HepG2 (cell line): ENCODE measurements around the gene ZC3H13. TPM values are rescaled to one million over a fixed set of nuclear protein-coding genes. Genes with fewer than 3 reads are reported as not detected.

Experiments used
- ATAC-seq: fragments of 200-7000 bp; cut with Tn5 transposase; 3 replicates; pipeline ENCODE4 v1.9.1; 2020; ENCODE audit warnings: mild to moderate bottlenecking, moderate library complexity
- BruUV-seq: library from RNA; stranded (reverse); fragments of 400-500 nt; replicated peaks from 2 replicates; lab custom pipeline; 2021; lab: Mats Ljungman, UMichigan
- CTCF ChIA-PET: fragments of 300-600 bp; formaldehyde crosslinking; extraction: SDS; loops from one replicate; lab custom pipeline; 2021; ENCODE audit warnings: low total read pairs, inconsistent platforms, low intra/inter-chr PET ratio; lab: Yijun Ruan, JAX
- POLR2A ChIA-PET: fragments of 350-600 bp; sonication (Branson Sonifier 250); formaldehyde crosslinking; loops from one replicate; lab custom pipeline; 2020; ENCODE audit warnings: antibody characterized with exemption, inconsistent platforms; lab: Yijun Ruan, JAX
- DNase-seq: peaks from one replicate; pipeline ENCODE4 v3.0.0-alpha.2; 2015; ENCODE audit warnings: low spot score
- FAIRE-seq: peaks from 3 replicates; lab custom pipeline; 2011; peaks lifted over from hg19 to GRCh38; lab: Jason Lieb, UNC
- H2AFZ ChIP-seq: one replicate; pipeline ENCODE4 v1.6.1; 2011; ENCODE audit warnings: low read length, inconsistent platforms
- H3K27ac ChIP-seq: fragments of 300-600 bp; 3 replicates; pipeline ENCODE4 v1.8.0; 2011; ENCODE audit warnings: mixed run types, mild to moderate bottlenecking, mixed read lengths, low read length, inconsistent platforms; ENCODE audit not compliant: insufficient read depth; ENCODE audit errors: extremely low read length
- H3K27me3 ChIP-seq, 2 experiments: fragments of 200-600 bp in 1 of 2; 2 replicates in 1 of 2; 3 replicates in 1 of 2; pipeline versions ENCODE4 v1.6.0 to v1.8.0; 2011; ENCODE audit warnings: low read length in 2 of 2, mild to moderate bottlenecking in 2 of 2, moderate library complexity in 2 of 2, inconsistent platforms in 1 of 2; ENCODE audit not compliant: insufficient read depth in 2 of 2, control insufficient read depth in 1 of 2
- H3K36me3 ChIP-seq, 2 experiments: fragments of 200-600 bp in 1 of 2; replicated peaks in 1 of 2; 2 replicates in 1 of 2; 3 replicates in 1 of 2; pipeline versions ENCODE4 v1.5.1 to v1.8.0; 2011; ENCODE audit warnings: low read length in 2 of 2, inconsistent platforms in 1 of 2; ENCODE audit not compliant: insufficient read depth in 2 of 2, control insufficient read depth in 1 of 2
- H3K4me1 ChIP-seq: 2 replicates; pipeline ENCODE4 v1.5.1; 2012; ENCODE audit warnings: low read length, inconsistent platforms; ENCODE audit not compliant: insufficient read depth
- H3K4me2 ChIP-seq: 2 replicates; pipeline ENCODE4 v1.6.0; 2011; ENCODE audit warnings: low read depth, low read length, inconsistent platforms
- H3K4me3 ChIP-seq, 3 experiments: fragments of 200-600 bp in 1 of 3; sonication (generic), shearing (Covaris generic) in 1 of 3; replicated peaks in 1 of 3; 2 replicates each; pipeline ENCODE4 v1.5.1; 2011 to 2016; ENCODE audit warnings: low read length in 3 of 3, inconsistent platforms in 2 of 3, low read depth in 2 of 3, mild to moderate bottlenecking in 2 of 3, control low read depth in 1 of 3, mixed read lengths in 1 of 3; ENCODE audit not compliant: insufficient read depth in 1 of 3
- H3K79me2 ChIP-seq: one replicate; pipeline ENCODE4 v1.6.1; 2011; ENCODE audit warnings: low read length, inconsistent platforms; ENCODE audit not compliant: insufficient read depth
- H3K9ac ChIP-seq: 2 replicates; pipeline ENCODE4 v1.6.0; 2011; ENCODE audit warnings: mild to moderate bottlenecking, low read depth, low read length, inconsistent platforms; ENCODE audit not compliant: insufficient read depth
- H3K9me3 ChIP-seq: 2 replicates; pipeline ENCODE4 v1.5.1; 2012; ENCODE audit warnings: mild to moderate bottlenecking, low read length
- H4K20me1 ChIP-seq: 2 replicates; pipeline ENCODE4 v1.6.0; 2011; ENCODE audit warnings: inconsistent platforms, mild to moderate bottlenecking, low read length, moderate library complexity; ENCODE audit not compliant: insufficient read depth
- MAZ ChIP-seq, 2 experiments: sonication (generic) in 1 of 2; formaldehyde crosslinking in 1 of 2; IDR thresholded peaks; 2 replicates each; pipeline versions ENCODE4 v1.5.0 to v1.6.1; 2012 to 2020; ENCODE audit warnings: low read depth in 2 of 2, mild to moderate bottlenecking in 2 of 2, borderline replicate concordance in 1 of 2, improper control_type of control experiment in 1 of 2, low read length in 1 of 2, missing genetic modification reagents in 1 of 2, moderate library complexity in 1 of 2
- SAP130 ChIP-seq: IDR thresholded peaks from 2 replicates; pipeline ENCODE4 v1.6.1; 2016; ENCODE audit warnings: low read depth
- TGIF2 ChIP-seq: IDR thresholded peaks from 2 replicates; pipeline ENCODE4 v1.6.1; 2016; ENCODE audit warnings: control low read depth, missing compliant biosample characterization
- ZBTB40 ChIP-seq, 2 experiments: fragments of 450-650 bp in 1 of 2; sonication (generic) in 1 of 2; formaldehyde crosslinking in 1 of 2; IDR thresholded peaks; 2 replicates each; pipeline versions ENCODE4 v1.6.1 to v1.8.0; 2016 to 2022; ENCODE audit warnings: antibody characterized with exemption in 1 of 2, mild to moderate bottlenecking in 1 of 2, missing genetic modification reagents in 1 of 2
- ZKSCAN5 ChIP-seq: sonication (generic); formaldehyde crosslinking; IDR thresholded peaks from 2 replicates; pipeline ENCODE4 v1.5.1; 2020; ENCODE audit warnings: mild to moderate bottlenecking, missing genetic modification reagents
- ZNF550 ChIP-seq: sonication (generic); formaldehyde crosslinking; IDR thresholded peaks from 2 replicates; pipeline ENCODE4 v1.4.0; 2020; ENCODE audit warnings: mild to moderate bottlenecking, missing genetic modification reagents, borderline replicate concordance
- ZNF567 ChIP-seq: sonication (generic); formaldehyde crosslinking; IDR thresholded peaks from 2 replicates; pipeline ENCODE4 v1.8.1; 2023; ENCODE audit warnings: mild to moderate bottlenecking, missing genetic modification reagents, borderline replicate concordance
- ZNF605 ChIP-seq: sonication (generic); formaldehyde crosslinking; IDR thresholded peaks from 2 replicates; pipeline ENCODE4 v1.8.0; 2022; ENCODE audit warnings: mild to moderate bottlenecking, missing genetic modification reagents
- ZNF782 ChIP-seq: sonication (generic); formaldehyde crosslinking; IDR thresholded peaks from 2 replicates; pipeline ENCODE4 v1.4.0; 2020; ENCODE audit warnings: missing genetic modification reagents, mild to moderate bottlenecking, borderline replicate concordance
- WGBS: methylation state at CpG from one replicate; pipeline ENCODE4 v1.1.6; 2017; ENCODE audit warnings: low lambda C conversion rate; 5-methylcytosine and 5-hydroxymethylcytosine counted together
- in situ Hi-C: cut with HindIII; loops from 2 replicates; pipeline ENCODE4 v1.10.0; 2017; ENCODE audit warnings: low pct_unique_long_range_greater_than_20kb; ENCODE audit not compliant: extremely low pct_ligation_motif_present
- intact Hi-C: fragments of 100-400 bp; cut with micrococcal nuclease; formaldehyde crosslinking; loops from one replicate; pipeline ENCODE4 v1.10.0; 2022; ENCODE audit not compliant: unreplicated experiment
- polyA plus RNA-seq, 8 experiments: library from polyadenylated mRNA; depleted of rRNA in 3 of 8; stranded (reverse) in 7 of 8; unstranded in 1 of 8; fragments of >200 nt; fragmentation: Illumina TruSeq in 4 of 8; extraction: Trizol in 4 of 8; gene quantifications; 2 replicates each; pipeline versions ENCODE4 v1.2.1 to v1.2.3, GENCODE V29; 2011 to 2016; ENCODE audit warnings: low read depth in 4 of 8, missing spikeins in 1 of 8, mixed read lengths in 1 of 8; ENCODE audit not compliant: insufficient read depth in 1 of 8
- total RNA-seq, 5 experiments: library from RNA; depleted of rRNA; stranded (reverse); fragments of >200 nt; fragmentation: Illumina TruSeq; extraction: Trizol; gene quantifications; 2 replicates each; pipeline ENCODE4 v1.2.3, GENCODE V29; 2016; ENCODE audit warnings: low read depth in 1 of 5
- TF ChIP-seq, protein P1 (sequence below): sonication (generic); formaldehyde crosslinking; IDR thresholded peaks from 2 replicates; pipeline ENCODE4 v1.4.0; 2020; ENCODE audit warnings: missing genetic modification reagents, borderline replicate concordance

The ZC3H13 gene
- total and polyA plus RNA-seq, 2 of the 13 experiments (the other 11 are each of a cell fraction or from before 2014, with no cell fraction given): 2.7 to 23.5 TPM

- Histone ChIP-seq H3K4me2 (no peak overlapping the region), H3K36me3 (peaks cover 4 to 67% of the 10 kb centered on the region in 2 experiments), H3K27ac (no peak overlapping the region), H3K4me3 (no peak overlapping the region), H4K20me1 (no peaks in the 10 kb centered on the region), H3K4me1 (no peaks in the 10 kb centered on the region), H3K9me3 (no peaks in the 10 kb centered on the region), H3K9ac (no peak overlapping the region), H2AFZ (no peak overlapping the region), H3K27me3 (no peaks in the 10 kb centered on the region), H3K79me2 (no peaks in the 10 kb centered on the region)
- FAIRE-seq (no peak), DNase-seq (no peak), ATAC-seq (no peak)
- ChIA-PET CTCF (no interaction called here), POLR2A (no interaction called here)
- BruUV-seq: no TSS peak
- in situ Hi-C loops (no loop called here), intact Hi-C loops (no loop called here)
- WGBS: 100% methylated on average over 1 of the region's 1 CpG
- TF ChIP-seq, protein P1, sequence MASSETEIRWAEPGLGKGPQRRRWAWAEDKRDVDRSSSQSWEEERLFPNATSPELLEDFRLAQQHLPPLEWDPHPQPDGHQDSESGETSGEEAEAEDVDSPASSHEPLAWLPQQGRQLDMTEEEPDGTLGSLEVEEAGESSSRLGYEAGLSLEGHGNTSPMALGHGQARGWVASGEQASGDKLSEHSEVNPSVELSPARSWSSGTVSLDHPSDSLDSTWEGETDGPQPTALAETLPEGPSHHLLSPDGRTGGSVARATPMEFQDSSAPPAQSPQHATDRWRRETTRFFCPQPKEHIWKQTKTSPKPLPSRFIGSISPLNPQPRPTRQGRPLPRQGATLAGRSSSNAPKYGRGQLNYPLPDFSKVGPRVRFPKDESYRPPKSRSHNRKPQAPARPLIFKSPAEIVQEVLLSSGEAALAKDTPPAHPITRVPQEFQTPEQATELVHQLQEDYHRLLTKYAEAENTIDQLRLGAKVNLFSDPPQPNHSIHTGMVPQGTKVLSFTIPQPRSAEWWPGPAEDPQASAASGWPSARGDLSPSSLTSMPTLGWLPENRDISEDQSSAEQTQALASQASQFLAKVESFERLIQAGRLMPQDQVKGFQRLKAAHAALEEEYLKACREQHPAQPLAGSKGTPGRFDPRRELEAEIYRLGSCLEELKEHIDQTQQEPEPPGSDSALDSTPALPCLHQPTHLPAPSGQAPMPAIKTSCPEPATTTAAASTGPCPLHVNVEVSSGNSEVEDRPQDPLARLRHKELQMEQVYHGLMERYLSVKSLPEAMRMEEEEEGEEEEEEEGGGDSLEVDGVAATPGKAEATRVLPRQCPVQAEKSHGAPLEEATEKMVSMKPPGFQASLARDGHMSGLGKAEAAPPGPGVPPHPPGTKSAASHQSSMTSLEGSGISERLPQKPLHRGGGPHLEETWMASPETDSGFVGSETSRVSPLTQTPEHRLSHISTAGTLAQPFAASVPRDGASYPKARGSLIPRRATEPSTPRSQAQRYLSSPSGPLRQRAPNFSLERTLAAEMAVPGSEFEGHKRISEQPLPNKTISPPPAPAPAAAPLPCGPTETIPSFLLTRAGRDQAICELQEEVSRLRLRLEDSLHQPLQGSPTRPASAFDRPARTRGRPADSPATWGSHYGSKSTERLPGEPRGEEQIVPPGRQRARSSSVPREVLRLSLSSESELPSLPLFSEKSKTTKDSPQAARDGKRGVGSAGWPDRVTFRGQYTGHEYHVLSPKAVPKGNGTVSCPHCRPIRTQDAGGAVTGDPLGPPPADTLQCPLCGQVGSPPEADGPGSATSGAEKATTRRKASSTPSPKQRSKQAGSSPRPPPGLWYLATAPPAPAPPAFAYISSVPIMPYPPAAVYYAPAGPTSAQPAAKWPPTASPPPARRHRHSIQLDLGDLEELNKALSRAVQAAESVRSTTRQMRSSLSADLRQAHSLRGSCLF (CRISPR knock-in tag): no peak
- TF ChIP-seq ZNF605 (CRISPR knock-in tag) (no peak), ZNF550 (CRISPR knock-in tag) (no peak), ZNF567 (no peak), ZKSCAN5 (no peak), MAZ (IDR thresholded peaks at IDR 0.05; ENCODE audit: borderline replicate concordance, low read depth, low read length) (no peak), MAZ (CRISPR knock-in tag; IDR thresholded peaks at IDR 0.05; ENCODE audit: low read depth) (no peak), ZNF782 (CRISPR knock-in tag) (no peak), SAP130 (no peak), TGIF2 (CRISPR knock-in tag) (no peak), ZBTB40 (IDR thresholded peaks at IDR 0.05) (no peak), ZBTB40 (CRISPR knock-in tag; IDR thresholded peaks at IDR 0.05) (no peak)
These were observed 24.7 kb upstream of the ZC3H13 start for GRCh38 chr13:46077265-46077664.
